Progenitor cell of endocrine pancreas (in vitro differentiated cells): ENCODE measurements around the gene CRYL1. TPM values are rescaled to one million over a fixed set of nuclear protein-coding genes. Genes with fewer than 3 reads are reported as not detected.

Experiments used
- DNase-seq: peaks from one replicate; pipeline ENCODE4 v3.0.0; 2021; ENCODE audit warnings: low spot score; ENCODE audit not compliant: unreplicated experiment
- H3K27ac Mint-ChIP-seq: 2 replicates; pipeline ENCODE4 v1.8.0; 2021; ENCODE audit warnings: mild to moderate bottlenecking, moderate library complexity, mixed read lengths
- H3K27me3 Mint-ChIP-seq: 2 replicates; pipeline ENCODE4 v1.8.0; 2021; ENCODE audit warnings: mixed read lengths
- H3K36me3 Mint-ChIP-seq: 2 replicates; pipeline ENCODE4 v1.8.0; 2022; ENCODE audit warnings: mixed read lengths; ENCODE audit not compliant: insufficient read depth
- H3K4me1 Mint-ChIP-seq: 2 replicates; pipeline ENCODE4 v1.8.0; 2021; ENCODE audit warnings: low read depth, mixed read lengths
- H3K4me3 Mint-ChIP-seq: 2 replicates; pipeline ENCODE4 v1.8.0; 2021; ENCODE audit warnings: low read depth, mild to moderate bottlenecking, moderate library complexity, mixed read lengths
- H3K9me3 Mint-ChIP-seq: 2 replicates; pipeline ENCODE4 v1.8.0; 2021; ENCODE audit warnings: low read depth, mixed read lengths
- CTCF ChIP-seq: fragments of 200-600 bp; sonication (generic); IDR thresholded peaks from one replicate; pipeline ENCODE4 v1.5.0; 2021; ENCODE audit warnings: antibody characterized with exemption, mild to moderate bottlenecking; ENCODE audit not compliant: unreplicated experiment
- total RNA-seq: library from RNA; stranded (reverse); gene quantifications from 2 replicates; pipeline ENCODE4 v1.2.1, GENCODE V29; 2021

The CRYL1 gene
- total RNA-seq, 1 donor from 2014 or later: 11.7 TPM

- no peak overlapping the region for H3K4me3 Mint-ChIP-seq
- H3K36me3 Mint-ChIP-seq: no peaks in the 10 kb centered on the region
- H3K4me1 Mint-ChIP-seq: peaks cover 9% of the 10 kb centered on the region
- peaks cover 8% of the 10 kb centered on the region for H3K27me3 Mint-ChIP-seq
- TF ChIP-seq CTCF: no peak
- H3K9me3 Mint-ChIP-seq: no peaks in the 10 kb centered on the region
- no peak overlapping the region for H3K27ac Mint-ChIP-seq
- DNase-seq: no peak
Observed at GRCh38 chr13:20363603-20364002, 162.1 kb downstream of the CRYL1 start.

GRCh38 chr13:20363172-20363571, 162.5 kb downstream of the CRYL1 start:
- H3K9me3 Mint-ChIP-seq: no peaks in the 10 kb centered on the region
- no peak overlapping the region for H3K4me3 Mint-ChIP-seq
- no peaks in the 10 kb centered on the region for H3K36me3 Mint-ChIP-seq
- no peak for TF ChIP-seq CTCF
- DNase-seq: no peak
- H3K4me1 Mint-ChIP-seq: peaks cover 9% of the 10 kb centered on the region
- H3K27ac Mint-ChIP-seq: no peak overlapping the region
- peaks cover 6% of the 10 kb centered on the region for H3K27me3 Mint-ChIP-seq

GRCh38 chr13:20362484-20363041, 163.1 kb downstream of the CRYL1 start:
- H3K27me3 Mint-ChIP-seq: peaks cover 6% of the 10 kb centered on the region
- H3K27ac Mint-ChIP-seq: peak overlapping the region; percentile 70
- peaks cover 9% of the 10 kb centered on the region for H3K4me1 Mint-ChIP-seq

GRCh38 chr13:20360835-20361412, 164.7 kb downstream of the CRYL1 start:
- Mint-ChIP-seq H3K27ac (peak overlapping the region; percentile 35), H3K27me3 (peaks cover 6% of the 10 kb centered on the region), H3K36me3 (no peaks in the 10 kb centered on the region), H3K9me3 (no peaks in the 10 kb centered on the region), H3K4me3 (no peak overlapping the region), H3K4me1 (peaks cover 9% of the 10 kb centered on the region)
- no peak for DNase-seq
- no peak for TF ChIP-seq CTCF

More at GRCh38 chr13:20362484-20363041, 163.1 kb downstream of the CRYL1 start:
- H3K4me3 Mint-ChIP-seq: no peak overlapping the region
- no peak for TF ChIP-seq CTCF
- H3K36me3 Mint-ChIP-seq: no peaks in the 10 kb centered on the region
- no peak for DNase-seq
- no peaks in the 10 kb centered on the region for H3K9me3 Mint-ChIP-seq

- no peak overlapping the region for H3K4me3 Mint-ChIP-seq
- peaks cover 9% of the 10 kb centered on the region for H3K4me1 Mint-ChIP-seq
- no peaks in the 10 kb centered on the region for H3K36me3 Mint-ChIP-seq
- DNase-seq: no peak
- peaks cover 6% of the 10 kb centered on the region for H3K27me3 Mint-ChIP-seq
- TF ChIP-seq CTCF: no peak
- no peaks in the 10 kb centered on the region for H3K9me3 Mint-ChIP-seq
- no peak overlapping the region for H3K27ac Mint-ChIP-seq
Observed at GRCh38 chr13:20360041-20360491, 165.6 kb downstream of the CRYL1 start.
